OCI-LY7 (cell line): ENCODE measurements around the gene ARFGEF3.

Experiments
- CTCF ChIP-seq: fragments of 200-600 bp; sonication (generic); conservative IDR thresholded peaks from 2 replicates; pipeline ENCODE4 v1.5.1; 2014; ENCODE audit warnings: mild to moderate bottlenecking, antibody characterized with exemption, low read length, moderate library complexity, mixed read lengths
- EZH2phosphoT487 ChIP-seq: fragments of 200-600 bp; sonication (generic); IDR thresholded peaks from 2 replicates; pipeline ENCODE4 v1.6.1; 2018; ENCODE audit warnings: low read depth, borderline replicate concordance, mild to moderate bottlenecking, mixed run types, antibody characterized with exemption, low read length, moderate library complexity, mixed read lengths

GRCh38 chr6:138250513-138251247 lies 88.9 kb downstream of the ARFGEF3 start:
- TF ChIP-seq CTCF, result no peak
- TF ChIP-seq EZH2phosphoT487, result no peak
